HG03460 (cell line): ENCODE data around the gene SNX33.
"Not testable (repeated sequence)": the region's sequence is repeated elsewhere in the genome, so short reads cannot be mapped to it uniquely, and the experiment has no call there.

Experiments used
- ATAC-seq: cut with Tn5 transposase; IDR thresholded peaks from one replicate; pipeline ENCODE4 v1.9.1; 2021; ENCODE audit not compliant: unreplicated experiment

Gene SNX33

GRCh38 chr15:75697974-75698747 lies 50.4 kb downstream of the SNX33 start:
- ATAC-seq, result not testable (repeated sequence)

DNA sequence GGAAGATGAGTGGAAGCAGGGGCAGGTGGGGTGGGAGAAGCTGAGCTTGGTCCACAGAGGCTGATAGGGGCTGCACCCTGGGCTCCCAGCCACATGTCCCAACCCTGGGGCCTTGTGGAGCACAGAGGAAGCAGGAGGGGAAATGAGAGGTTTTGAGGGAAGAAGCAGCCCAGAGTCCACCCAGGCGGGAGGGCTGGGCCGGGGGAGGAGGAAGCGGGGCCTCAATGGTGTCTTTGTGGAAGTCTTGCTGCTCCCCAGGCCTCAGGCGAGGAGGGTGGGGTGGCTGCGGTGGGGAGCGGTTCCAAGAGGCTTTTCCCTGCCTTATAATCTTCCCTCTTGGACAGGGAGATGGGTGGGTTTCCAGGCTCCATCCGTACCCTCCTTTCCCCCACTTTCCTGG lies 51.8 kb downstream of the SNX33 start:
- not testable (repeated sequence) for ATAC-seq

GRCh38 chr15:75699961-75700874 lies 52.5 kb downstream of the SNX33 start:
- peak; percentile 55 for ATAC-seq

GRCh38 chr15:75701071-75702003 lies 53.6 kb downstream of the SNX33 start:
- ATAC-seq, result not testable (repeated sequence)

DNA sequence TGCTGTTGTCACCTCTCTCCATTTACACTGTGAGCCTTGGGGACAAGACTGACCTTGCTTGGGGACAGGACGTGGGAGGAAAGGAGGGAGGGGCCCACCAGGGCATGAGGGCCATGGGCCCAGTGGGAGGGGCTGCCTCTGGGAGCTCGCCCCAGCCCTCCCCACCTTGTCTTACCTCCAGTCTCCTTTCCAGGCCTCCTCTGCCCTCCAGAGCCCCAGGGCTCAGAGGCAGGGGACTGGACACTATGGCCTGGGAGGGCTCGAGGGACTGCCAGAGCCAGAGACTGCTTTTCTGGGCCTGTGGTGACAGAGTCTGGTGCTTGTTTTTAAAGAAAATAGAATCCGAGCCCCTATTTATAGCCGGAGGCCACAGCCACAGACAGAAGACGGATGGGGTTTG lies 54.7 kb downstream of the SNX33 start:
- ATAC-seq, result no peak

GRCh38 chr15:75703440-75704262 lies 55.9 kb downstream of the SNX33 start:
- ATAC-seq, result not testable (repeated sequence)

GRCh38 chr15:75704263-75704615 lies 56.5 kb downstream of the SNX33 start:
- no peak for ATAC-seq

GRCh38 chr15:75704618-75705017 lies 56.9 kb downstream of the SNX33 start:
- no peak for ATAC-seq

DNA sequence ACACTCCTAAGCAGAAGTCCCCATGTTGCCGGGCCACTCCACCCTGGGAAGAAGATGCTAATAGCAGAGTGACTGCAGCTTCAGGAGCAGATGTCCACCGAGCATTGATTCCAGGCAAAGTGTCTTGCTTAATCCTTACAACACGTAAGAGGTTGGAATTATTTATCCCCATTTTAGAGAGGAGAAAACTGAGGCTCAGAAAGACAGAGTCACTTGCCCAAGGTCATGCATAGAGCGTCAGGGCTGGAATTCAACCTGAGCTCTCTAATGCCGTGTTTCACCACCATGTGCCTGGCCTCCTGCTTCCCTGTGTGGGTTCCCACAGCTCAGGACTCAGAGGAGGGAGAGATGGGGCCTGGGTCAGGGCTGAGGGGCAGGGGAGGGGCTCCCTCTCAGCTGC lies 57.7 kb downstream of the SNX33 start:
- not testable (repeated sequence) for ATAC-seq

- no peak for ATAC-seq
These were observed 58.4 kb downstream of the SNX33 start for GRCh38 chr15:75705854-75706681.

- no peak for ATAC-seq
These were observed 58.9 kb downstream of the SNX33 start for GRCh38 chr15:75706682-75706954.

DNA sequence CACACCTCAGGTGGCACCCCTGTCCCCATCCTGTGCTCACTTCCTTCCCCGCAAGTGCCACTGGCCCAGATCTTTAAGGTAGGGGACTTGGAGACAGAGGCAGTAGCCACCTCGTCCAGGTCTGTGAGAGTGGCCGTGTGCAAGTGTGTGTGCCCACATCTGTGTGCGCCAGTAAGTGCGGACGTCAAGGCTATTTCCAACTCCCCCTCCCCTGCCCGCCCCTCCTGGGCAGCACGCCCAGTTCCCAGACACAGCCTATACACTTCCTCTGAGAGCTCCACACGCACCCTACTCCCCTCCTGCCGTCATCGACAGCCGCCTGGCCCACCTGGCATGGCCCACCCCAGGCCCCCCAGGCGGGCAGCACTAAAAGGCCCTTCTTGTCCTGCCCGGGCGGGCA lies 61.7 kb downstream of the SNX33 start:
- not testable (repeated sequence) for ATAC-seq

- not testable (repeated sequence) for ATAC-seq
These were observed 63.2 kb downstream of the SNX33 start for GRCh38 chr15:75710874-75711273.

- not testable (repeated sequence) for ATAC-seq
These were observed 63.8 kb downstream of the SNX33 start for GRCh38 chr15:75711495-75711894.
